BLaER1 (cell line): ENCODE results near the gene MRPL48.

Experiments
- H3K27ac ChIP-seq: shearing (Covaris generic); formaldehyde crosslinking; 2 replicates; pipeline ENCODE4 v1.8.1; 2022
- H3K27me3 ChIP-seq: shearing (Covaris generic); formaldehyde crosslinking; 2 replicates; pipeline ENCODE4 v1.8.1; 2022
- H3K36me3 ChIP-seq: shearing (Covaris generic); formaldehyde crosslinking; 2 replicates; pipeline ENCODE4 v1.8.1; 2022
- H3K4me1 ChIP-seq: shearing (Covaris generic); formaldehyde crosslinking; 2 replicates; pipeline ENCODE4 v1.8.1; 2022
- H3K4me2 ChIP-seq: shearing (Covaris generic); formaldehyde crosslinking; 2 replicates; pipeline ENCODE4 v1.8.1; 2022
- H3K4me3 ChIP-seq: shearing (Covaris generic); formaldehyde crosslinking; 2 replicates; pipeline ENCODE4 v1.8.1; 2022
- H3K9ac ChIP-seq: shearing (Covaris generic); formaldehyde crosslinking; 2 replicates; pipeline ENCODE4 v1.8.1; 2022
- H3K9me3 ChIP-seq: shearing (Covaris generic); formaldehyde crosslinking; 2 replicates; pipeline ENCODE4 v1.8.1; 2022
- H4K20me1 ChIP-seq: shearing (Covaris generic); formaldehyde crosslinking; 2 replicates; pipeline ENCODE4 v1.8.1; 2022
- Cebpa-rat ChIP-seq: shearing (Covaris generic); IDR thresholded peaks from 2 replicates; pipeline ENCODE4 v1.8.1; 2022

MRPL48 gene

GRCh38 chr11:73789279-73789670 lies 1.6 kb downstream of the MRPL48 start:
- Histone ChIP-seq H3K4me2 (peak overlapping the region; percentile 84), H3K27me3 (no peaks in the 10 kb centered on the region), H3K27ac (no peak overlapping the region), H3K9me3 (no peaks in the 10 kb centered on the region), H3K4me3 (peak overlapping the region; percentile 70; the same call in 1 of the 2 replicates), H3K36me3 (peaks cover 24% of the 10 kb centered on the region), H3K9ac (no peak overlapping the region), H3K4me1 (peaks cover 20% of the 10 kb centered on the region), H4K20me1 (no peaks in the 10 kb centered on the region)
- no peak for TF ChIP-seq Cebpa-rat

GRCh38 chr11:73792584-73792983 lies 4.9 kb downstream of the MRPL48 start:
- no peaks in the 10 kb centered on the region for H3K27me3 ChIP-seq
- no peak overlapping the region for H3K4me2 ChIP-seq
- peaks cover 8% of the 10 kb centered on the region; the same call in 1 of the 2 replicates for H4K20me1 ChIP-seq
- H3K36me3 ChIP-seq, result peaks cover 46% of the 10 kb centered on the region
- no peak for TF ChIP-seq Cebpa-rat
- no peak overlapping the region for H3K9ac ChIP-seq
- no peaks in the 10 kb centered on the region for H3K9me3 ChIP-seq
- peaks cover 12% of the 10 kb centered on the region for H3K4me1 ChIP-seq
- H3K4me3 ChIP-seq, result no peak overlapping the region
- no peak overlapping the region for H3K27ac ChIP-seq

GRCh38 chr11:73795925-73796632 lies 8.4 kb downstream of the MRPL48 start:
- Histone ChIP-seq H3K9ac (no peak overlapping the region), H4K20me1 (peaks cover 9% of the 10 kb centered on the region; the same call in 1 of the 2 replicates)

GRCh38 chr11:73797457-73797856 lies 9.8 kb downstream of the MRPL48 start:
- Histone ChIP-seq H3K4me2 (no peak overlapping the region), H3K4me3 (no peak overlapping the region), H3K36me3 (peaks cover 32% of the 10 kb centered on the region), H3K27me3 (no peaks in the 10 kb centered on the region), H3K4me1 (peaks cover 4% of the 10 kb centered on the region; the same call in 1 of the 2 replicates), H3K27ac (no peak overlapping the region), H4K20me1 (peaks cover 9% of the 10 kb centered on the region; the same call in 1 of the 2 replicates), H3K9me3 (no peaks in the 10 kb centered on the region), H3K9ac (no peak overlapping the region)
- TF ChIP-seq Cebpa-rat, result no peak

More at GRCh38 chr11:73795925-73796632, 8.4 kb downstream of the MRPL48 start:
- H3K4me2 ChIP-seq, result no peak overlapping the region
- peaks cover 46% of the 10 kb centered on the region for H3K36me3 ChIP-seq
- no peak for TF ChIP-seq Cebpa-rat
- H3K27me3 ChIP-seq, result no peaks in the 10 kb centered on the region
- H3K4me3 ChIP-seq, result no peak overlapping the region
- H3K27ac ChIP-seq, result no peak overlapping the region
- peaks cover 2% of the 10 kb centered on the region; the same call in 1 of the 2 replicates for H3K4me1 ChIP-seq
- no peaks in the 10 kb centered on the region for H3K9me3 ChIP-seq

- peaks cover 9% of the 10 kb centered on the region; the same call in 1 of the 2 replicates for H4K20me1 ChIP-seq
- peaks cover 32% of the 10 kb centered on the region for H3K36me3 ChIP-seq
- H3K4me1 ChIP-seq, result peaks cover 4% of the 10 kb centered on the region; the same call in 1 of the 2 replicates
- TF ChIP-seq Cebpa-rat, result no peak
- no peak overlapping the region for H3K9ac ChIP-seq
- H3K27me3 ChIP-seq, result no peaks in the 10 kb centered on the region
- H3K9me3 ChIP-seq, result no peaks in the 10 kb centered on the region
- H3K4me3 ChIP-seq, result no peak overlapping the region
- H3K4me2 ChIP-seq, result no peak overlapping the region
- H3K27ac ChIP-seq, result no peak overlapping the region
Observed at GRCh38 chr11:73800276-73800806, 12.7 kb downstream of the MRPL48 start.

GRCh38 chr11:73801136-73801535 lies 13.5 kb downstream of the MRPL48 start:
- Histone ChIP-seq H3K4me2 (0 out of 2 replicates have a peak overlapping the region, but pooled peaks have one; percentile 2), H4K20me1 (peaks cover 9% of the 10 kb centered on the region; the same call in 1 of the 2 replicates), H3K27me3 (no peaks in the 10 kb centered on the region), H3K9ac (no peak overlapping the region), H3K9me3 (no peaks in the 10 kb centered on the region), H3K36me3 (peaks cover 35% of the 10 kb centered on the region), H3K4me3 (no peak overlapping the region), H3K27ac (no peak overlapping the region), H3K4me1 (peaks cover 4% of the 10 kb centered on the region; the same call in 1 of the 2 replicates)
- TF ChIP-seq Cebpa-rat, result no peak

- Histone ChIP-seq H3K36me3 (peaks cover 44% of the 10 kb centered on the region), H3K9ac (no peak overlapping the region)
Observed at GRCh38 chr11:73804712-73805111, 17.0 kb downstream of the MRPL48 start.

GRCh38 chr11:73808052-73808451 lies 20.4 kb downstream of the MRPL48 start:
- Histone ChIP-seq H3K4me3 (no peak overlapping the region), H4K20me1 (no peaks in the 10 kb centered on the region), H3K27me3 (no peaks in the 10 kb centered on the region), H3K36me3 (peaks cover 59% of the 10 kb centered on the region), H3K4me1 (no peaks in the 10 kb centered on the region), H3K9ac (no peak overlapping the region), H3K27ac (no peak overlapping the region), H3K9me3 (no peaks in the 10 kb centered on the region), H3K4me2 (no peak overlapping the region)
- no peak for TF ChIP-seq Cebpa-rat

More at GRCh38 chr11:73804712-73805111, 17.0 kb downstream of the MRPL48 start:
- TF ChIP-seq Cebpa-rat, result no peak
- Histone ChIP-seq H3K4me3 (no peak overlapping the region), H3K27me3 (no peaks in the 10 kb centered on the region), H3K9me3 (no peaks in the 10 kb centered on the region), H4K20me1 (no peaks in the 10 kb centered on the region), H3K4me2 (no peak overlapping the region), H3K4me1 (peaks cover 4% of the 10 kb centered on the region; the same call in 1 of the 2 replicates), H3K27ac (no peak overlapping the region)

GRCh38 chr11:73810637-73811036 lies 23.0 kb downstream of the MRPL48 start:
- Histone ChIP-seq H3K27me3 (no peaks in the 10 kb centered on the region), H3K36me3 (peaks cover 46% of the 10 kb centered on the region), H3K27ac (no peak overlapping the region), H3K4me3 (no peak overlapping the region), H3K9me3 (no peaks in the 10 kb centered on the region), H3K4me1 (no peaks in the 10 kb centered on the region), H3K4me2 (no peak overlapping the region), H4K20me1 (no peaks in the 10 kb centered on the region), H3K9ac (no peak overlapping the region)
- no peak for TF ChIP-seq Cebpa-rat

- TF ChIP-seq Cebpa-rat, result no peak
- Histone ChIP-seq H3K27ac (no peak overlapping the region), H3K9ac (no peak overlapping the region), H3K36me3 (peaks cover 48% of the 10 kb centered on the region), H3K4me1 (no peaks in the 10 kb centered on the region), H3K4me2 (no peak overlapping the region), H4K20me1 (no peaks in the 10 kb centered on the region), H3K9me3 (peaks cover 12% of the 10 kb centered on the region), H3K27me3 (no peaks in the 10 kb centered on the region), H3K4me3 (no peak overlapping the region)
Observed at GRCh38 chr11:73812234-73812633, 24.6 kb downstream of the MRPL48 start.
